Tibial nerve (tissue), 3 donors: ENCODE measurements around the gene CPNE9.

Source experiments
- POLR2A ChIP-seq, 2 donors: fragments of 450-650 bp; IDR thresholded peaks; one replicate each; pipeline ENCODE4 v1.6.1; 2017; ENCODE audit warnings: antibody characterized with exemption in 2 of 2, mild to moderate bottlenecking in 2 of 2, moderate library complexity in 2 of 2
- TF ChIP-seq, protein P1 (sequence below), 5 experiments: fragments of 200-600 bp in 3 of 5; fragments of 450-650 bp in 2 of 5; sonication (generic) in 3 of 5; IDR thresholded peaks; one replicate each; pipeline ENCODE4 v1.5.1; 2016 to 2019; ENCODE audit warnings: antibody characterized with exemption in 5 of 5, mild to moderate bottlenecking in 3 of 5, moderate library complexity in 2 of 5

DNA sequence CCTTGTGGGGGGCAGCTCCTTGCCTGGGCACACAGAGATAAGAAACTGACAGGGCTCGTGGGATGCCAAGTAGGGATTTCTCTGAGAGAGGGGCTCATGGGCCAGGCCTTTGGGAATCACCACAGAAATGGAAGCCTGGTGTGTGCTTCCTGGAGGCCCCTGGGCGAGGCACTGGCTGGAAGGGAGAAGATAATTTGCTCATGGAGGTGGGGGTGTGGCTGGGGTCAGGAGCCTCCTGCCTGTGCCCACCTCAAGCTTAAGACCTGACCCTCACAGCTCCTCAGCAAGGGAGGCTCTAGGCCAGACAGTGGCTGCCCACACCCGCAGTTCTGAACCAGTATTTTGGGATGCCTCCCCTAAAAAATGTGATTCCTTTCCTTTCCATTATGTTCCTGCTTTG is 16.9 kb upstream of the CPNE9 start:
- TF ChIP-seq, protein P1, sequence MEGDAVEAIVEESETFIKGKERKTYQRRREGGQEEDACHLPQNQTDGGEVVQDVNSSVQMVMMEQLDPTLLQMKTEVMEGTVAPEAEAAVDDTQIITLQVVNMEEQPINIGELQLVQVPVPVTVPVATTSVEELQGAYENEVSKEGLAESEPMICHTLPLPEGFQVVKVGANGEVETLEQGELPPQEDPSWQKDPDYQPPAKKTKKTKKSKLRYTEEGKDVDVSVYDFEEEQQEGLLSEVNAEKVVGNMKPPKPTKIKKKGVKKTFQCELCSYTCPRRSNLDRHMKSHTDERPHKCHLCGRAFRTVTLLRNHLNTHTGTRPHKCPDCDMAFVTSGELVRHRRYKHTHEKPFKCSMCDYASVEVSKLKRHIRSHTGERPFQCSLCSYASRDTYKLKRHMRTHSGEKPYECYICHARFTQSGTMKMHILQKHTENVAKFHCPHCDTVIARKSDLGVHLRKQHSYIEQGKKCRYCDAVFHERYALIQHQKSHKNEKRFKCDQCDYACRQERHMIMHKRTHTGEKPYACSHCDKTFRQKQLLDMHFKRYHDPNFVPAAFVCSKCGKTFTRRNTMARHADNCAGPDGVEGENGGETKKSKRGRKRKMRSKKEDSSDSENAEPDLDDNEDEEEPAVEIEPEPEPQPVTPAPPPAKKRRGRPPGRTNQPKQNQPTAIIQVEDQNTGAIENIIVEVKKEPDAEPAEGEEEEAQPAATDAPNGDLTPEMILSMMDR (IDR thresholded peaks at IDR 0.05), result no peak
- TF ChIP-seq POLR2A (IDR thresholded peaks at IDR 0.05), result no peak
